HFFc6 (cell line): ENCODE data around the gene LARGE1. TPM values are rescaled to one million over a fixed set of nuclear protein-coding genes. Genes with fewer than 3 reads are reported as not detected.

Experiments used
- DNase-seq: peaks from one replicate; pipeline ENCODE4 v3.0.0-alpha.2; 2018
- H3K27ac Mint-ChIP-seq: 2 replicates; pipeline ENCODE4 v1.8.0; 2020; ENCODE audit warnings: mild to moderate bottlenecking, mixed read lengths
- H3K27me3 Mint-ChIP-seq: 2 replicates; pipeline ENCODE4 v1.8.0; 2021; ENCODE audit warnings: mild to moderate bottlenecking, moderate library complexity, mixed read lengths; ENCODE audit not compliant: insufficient read depth
- H3K36me3 Mint-ChIP-seq: 2 replicates; pipeline ENCODE4 v1.8.0; 2021; ENCODE audit warnings: low read depth, mixed read lengths
- H3K4me1 Mint-ChIP-seq: 2 replicates; pipeline ENCODE4 v1.8.0; 2020; ENCODE audit warnings: low read depth, mixed read lengths
- H3K4me3 Mint-ChIP-seq: 2 replicates; pipeline ENCODE4 v1.8.0; 2020; ENCODE audit warnings: mild to moderate bottlenecking, moderate library complexity, mixed read lengths
- H3K9me3 Mint-ChIP-seq: 2 replicates; pipeline ENCODE4 v1.8.0; 2020; ENCODE audit warnings: mild to moderate bottlenecking, mixed read lengths
- CTCF ChIP-seq: fragments of 200-600 bp; sonication (generic); IDR thresholded peaks from 2 replicates; pipeline ENCODE4 v1.5.0; 2021; ENCODE audit warnings: antibody characterized with exemption, mild to moderate bottlenecking
- total RNA-seq, 6 experiments: library from RNA; stranded (reverse); fragmentation: NEBNext Ultra II Directional; extraction: Animal tissue kit (Norgen Biotek cat#: 25700); gene quantifications; 2 replicates in 1 of 6; 3 replicates in 5 of 6; pipeline ENCODE4 v1.2.3, GENCODE V29; 2021

The LARGE1 gene
- total RNA-seq, 6 experiments from 2014 or later, result 4.9 to 7.3 (median 6.5) TPM

GRCh38 chr22:33882991-33883390 is 37.3 kb downstream of the LARGE1 start:
- H3K9me3 Mint-ChIP-seq, result peaks cover 19% of the 10 kb centered on the region

DNA sequence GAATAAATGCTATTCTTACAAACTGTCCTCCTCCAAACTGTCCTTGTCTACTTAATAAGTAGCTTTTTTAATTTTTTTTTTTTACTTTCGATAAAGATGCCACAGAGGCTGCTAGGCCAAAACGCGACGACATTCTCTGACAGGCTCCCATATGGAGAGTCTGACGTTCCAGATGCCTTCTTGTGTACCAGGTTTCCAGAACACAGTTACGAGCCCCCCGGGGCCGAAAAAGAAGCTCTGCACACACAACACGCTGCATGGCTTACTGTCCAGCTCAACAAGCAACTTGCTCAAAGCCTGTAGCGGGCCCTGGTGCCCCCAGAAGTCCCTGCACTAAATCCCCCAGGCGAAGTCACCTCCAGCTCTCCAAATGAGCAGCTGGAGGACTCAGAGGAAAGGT is 39.3 kb downstream of the LARGE1 start:
- Mint-ChIP-seq H3K9me3 (peaks cover 19% of the 10 kb centered on the region), H3K36me3 (peaks cover 8% of the 10 kb centered on the region; the same call in 1 of the 2 replicates), H3K4me1 (no peaks in the 10 kb centered on the region), H3K4me3 (no peak overlapping the region), H3K27me3 (peaks cover 1% of the 10 kb centered on the region; the same call in 1 of the 2 replicates), H3K27ac (no peak overlapping the region)
- no peak for TF ChIP-seq CTCF
- DNase-seq, result no peak

More at GRCh38 chr22:33882991-33883390, 37.3 kb downstream of the LARGE1 start:
- H3K36me3 Mint-ChIP-seq, result peaks cover 8% of the 10 kb centered on the region; the same call in 1 of the 2 replicates
- H3K4me3 Mint-ChIP-seq, result no peak overlapping the region
- no peaks in the 10 kb centered on the region for H3K4me1 Mint-ChIP-seq
- peaks cover 1% of the 10 kb centered on the region for H3K27me3 Mint-ChIP-seq
- DNase-seq, result no peak
- TF ChIP-seq CTCF, result no peak
- H3K27ac Mint-ChIP-seq, result no peak overlapping the region

- no peak overlapping the region for H3K4me3 Mint-ChIP-seq
- DNase-seq, result no peak
- no peak overlapping the region for H3K27ac Mint-ChIP-seq
- H3K36me3 Mint-ChIP-seq, result peaks cover 8% of the 10 kb centered on the region; the same call in 1 of the 2 replicates
- H3K27me3 Mint-ChIP-seq, result peaks cover 1% of the 10 kb centered on the region; the same call in 1 of the 2 replicates
- no peak for TF ChIP-seq CTCF
- no peaks in the 10 kb centered on the region for H3K4me1 Mint-ChIP-seq
- H3K9me3 Mint-ChIP-seq, result peaks cover 19% of the 10 kb centered on the region
These were observed 40.5 kb downstream of the LARGE1 start for GRCh38 chr22:33879796-33880195.

DNA sequence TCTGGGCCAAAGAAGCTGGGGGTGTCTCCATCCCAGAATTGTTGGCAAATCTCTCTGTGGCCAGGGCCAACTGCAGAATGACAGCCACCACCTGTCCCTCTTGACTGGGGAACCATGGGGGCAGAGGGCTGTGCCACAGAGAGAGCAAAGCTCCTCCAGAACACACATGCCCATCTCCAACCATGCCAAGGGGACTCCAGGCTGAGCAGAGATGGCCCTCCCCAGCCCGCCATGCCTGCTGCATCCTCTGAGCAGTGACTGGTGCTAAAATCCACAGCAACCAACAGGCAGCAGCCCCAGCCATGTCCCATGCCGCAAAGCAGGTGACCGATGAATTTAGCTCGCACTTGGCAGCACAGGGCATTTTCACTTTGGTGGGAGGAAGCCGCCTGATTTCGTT is 45.0 kb downstream of the LARGE1 start:
- Mint-ChIP-seq H3K4me1 (no peaks in the 10 kb centered on the region), H3K27me3 (peaks cover 1% of the 10 kb centered on the region), H3K36me3 (no peaks in the 10 kb centered on the region), H3K27ac (no peak overlapping the region), H3K4me3 (no peak overlapping the region), H3K9me3 (peaks cover 17% of the 10 kb centered on the region)
- DNase-seq, result no peak
- no peak for TF ChIP-seq CTCF

GRCh38 chr22:33874206-33874605 is 46.1 kb downstream of the LARGE1 start:
- H3K9me3 Mint-ChIP-seq, result peaks cover 17% of the 10 kb centered on the region
- H3K4me3 Mint-ChIP-seq, result no peak overlapping the region
- H3K27ac Mint-ChIP-seq, result no peak overlapping the region
- no peaks in the 10 kb centered on the region for H3K4me1 Mint-ChIP-seq
- no peak for TF ChIP-seq CTCF
- DNase-seq, result no peak
- H3K27me3 Mint-ChIP-seq, result peaks cover 1% of the 10 kb centered on the region
- H3K36me3 Mint-ChIP-seq, result no peaks in the 10 kb centered on the region

DNA sequence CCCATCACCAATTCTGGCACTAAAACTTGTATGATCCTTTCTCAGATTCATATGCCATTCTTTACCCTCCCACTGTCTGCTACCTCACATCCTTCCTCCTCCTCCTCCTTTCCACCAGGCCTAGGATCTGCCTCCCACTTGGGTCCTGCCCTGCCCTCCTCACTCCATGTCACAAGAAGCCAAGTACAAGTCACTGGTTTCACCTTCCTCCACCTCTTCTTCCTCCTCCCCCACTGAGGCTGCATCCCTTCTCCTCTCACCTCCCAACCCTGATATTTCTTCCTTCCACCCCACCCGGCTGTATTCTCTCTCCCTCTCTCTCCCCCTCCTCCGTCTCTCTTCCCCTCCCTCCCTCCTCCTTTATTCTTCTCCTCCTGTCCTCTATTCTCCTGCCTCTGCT is 46.6 kb downstream of the LARGE1 start:
- Mint-ChIP-seq H3K36me3 (no peaks in the 10 kb centered on the region), H3K4me3 (no peak overlapping the region), H3K27me3 (no peaks in the 10 kb centered on the region; the same call in 1 of the 2 replicates), H3K4me1 (no peaks in the 10 kb centered on the region), H3K9me3 (peaks cover 17% of the 10 kb centered on the region), H3K27ac (no peak overlapping the region)
- TF ChIP-seq CTCF, result no peak
- no peak for DNase-seq
